ENCODE data around the gene DEPP1. TPM values are rescaled to one million over a fixed set of nuclear protein-coding genes. Genes with fewer than 3 reads are reported as not detected.

Gene DEPP1
- total and polyA plus RNA-seq, 2 of the 13 experiments (the other 11 are each of a cell fraction or from before 2014, with no cell fraction given) = 14.8 to 270 TPM

DNA sequence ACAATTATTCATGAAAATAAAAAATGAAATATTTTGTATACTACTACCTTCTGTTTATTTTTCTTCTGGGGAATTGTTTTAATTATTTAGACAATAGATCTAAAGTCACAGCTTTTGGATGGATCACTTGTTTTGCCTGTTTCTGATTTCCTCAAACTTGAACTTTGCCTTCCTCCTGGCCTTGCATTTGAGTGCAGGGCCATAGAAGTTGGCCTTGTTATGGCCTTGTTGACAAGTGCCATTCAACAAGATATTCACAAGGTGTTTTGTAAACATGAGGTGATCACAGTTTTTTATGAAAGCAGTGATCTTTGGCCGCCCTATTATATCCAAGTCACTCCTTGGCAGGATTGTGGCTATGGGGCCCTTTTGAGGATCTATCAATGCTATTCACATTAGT lies 26.7 kb upstream of the DEPP1 start:
- H2AFZ ChIP-seq (ENCODE audit: low read length) = no peak overlapping the region
- intact Hi-C loops (cut with micrococcal nuclease; ENCODE audit: unreplicated experiment) = loop anchor here (10.0 kb wide), 1 partner anchor 440 kb away; no protein-coding TSS in a partner anchor
- no peaks in the 10 kb centered on the region for H3K27me3 ChIP-seq (ENCODE audit: control insufficient read depth in 1 of 2, insufficient read depth in 2 of 2, low read length in 2 of 2)
- no peak overlapping the region for H3K4me3 ChIP-seq (replicated peaks in 1 of 3; ENCODE audit: insufficient read depth in 1 of 3, low read depth in 2 of 3, low read length in 3 of 3)
- BruUV-seq (replicated peaks) = no TSS peak
- no peak overlapping the region for H3K9ac ChIP-seq (ENCODE audit: insufficient read depth, low read depth, low read length)
- WGBS (ENCODE audit: low lambda C conversion rate) = 46% methylated on average over 1 of the region's 1 CpG
- ChIA-PET POLR2A (interaction anchor here (1.5 to 6.3 kb wide), 4 partner anchors 10 to 26 kb away, joined by 3 to 119 read pairs (median 26); partner anchors contain the start of gene DEPP1), CTCF (ENCODE audit: low intra/inter-chr PET ratio, low total read pairs) (no interaction called here)
- H3K4me2 ChIP-seq (ENCODE audit: low read depth, low read length) = peak overlapping the region; percentile 47
- FAIRE-seq (no peak), DNase-seq (ENCODE audit: low spot score) (peak; percentile 49), ATAC-seq (peak; percentile 27)
- in situ Hi-C loops (cut with HindIII; ENCODE audit: extremely low pct_ligation_motif_present, low pct_unique_long_range_greater_than_20kb) = loop anchor here (25.0 kb wide), 2 partner anchors 232 to 432 kb away; no protein-coding TSS in a partner anchor
- H3K4me1 ChIP-seq (ENCODE audit: insufficient read depth, low read length) = peaks cover 72% of the 10 kb centered on the region
- no peaks in the 10 kb centered on the region for H3K9me3 ChIP-seq (ENCODE audit: low read length)
- H4K20me1 ChIP-seq (ENCODE audit: insufficient read depth, low read length) = no peaks in the 10 kb centered on the region
- no peak overlapping the region for H3K27ac ChIP-seq (ENCODE audit: extremely low read length, insufficient read depth, low read length)
- H3K36me3 ChIP-seq (replicated peaks in 1 of 2; ENCODE audit: control insufficient read depth in 1 of 2, insufficient read depth in 2 of 2, low read length in 2 of 2) = no peaks in the 10 kb centered on the region
- no peaks in the 10 kb centered on the region for H3K79me2 ChIP-seq (ENCODE audit: insufficient read depth, low read length)
- TF ChIP-seq ZKSCAN8 (CRISPR knock-in tag; IDR thresholded peaks at IDR 0.05; ENCODE audit: borderline replicate concordance) = peak; percentile 56; the same call in 1 of the 2 replicates
- TF ChIP-seq ZFX (CRISPR knock-in tag; IDR thresholded peaks at IDR 0.05; ENCODE audit: low read depth) = peak; percentile 61
- peak; percentile 13 for TF ChIP-seq PHF5A (CRISPR knock-in tag; IDR thresholded peaks at IDR 0.05; ENCODE audit: low read depth, unreplicated experiment)
- TF ChIP-seq NR2F2 (IDR thresholded peaks at IDR 0.05; ENCODE audit: borderline replicate concordance, low read depth) = peak; percentile 66
- TF ChIP-seq MEIS2 (CRISPR knock-in tag; IDR thresholded peaks at IDR 0.05) = peak; percentile 81; the same call in 1 of the 2 replicates
- TF ChIP-seq, protein P1, sequence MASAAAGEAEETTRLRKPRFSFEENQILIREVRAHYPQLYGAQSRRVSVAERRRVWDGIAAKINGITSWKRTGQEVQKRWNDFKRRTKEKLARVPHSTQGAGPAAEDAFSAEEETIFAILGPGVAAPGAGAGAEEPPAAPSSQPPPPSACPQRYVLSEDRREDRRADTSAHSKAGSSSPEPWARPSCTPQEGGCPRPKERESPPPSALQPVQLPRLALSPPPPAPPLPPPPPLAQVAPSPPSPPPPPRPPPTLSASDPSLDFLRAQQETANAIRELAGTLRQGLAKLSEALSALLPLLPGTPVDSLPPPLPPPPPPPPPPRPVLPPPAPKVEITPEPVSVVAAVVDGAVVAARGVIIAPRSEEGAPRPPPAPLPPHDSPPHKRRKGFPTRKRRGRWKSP (CRISPR knock-in tag; IDR thresholded peaks at IDR 0.05) = no peak
- 0 out of 2 replicates have a peak, but pooled peaks have one; percentile 53 for TF ChIP-seq JUN (CRISPR knock-in tag; IDR thresholded peaks at IDR 0.05)
- TF ChIP-seq TCF7 (IDR thresholded peaks at IDR 0.05; ENCODE audit: low read depth) = peak; percentile 51; the same call in 1 of the 2 replicates
- peak; percentile 54; the same call in 1 of the 2 replicates for TF ChIP-seq ZNF441 (CRISPR knock-in tag; IDR thresholded peaks at IDR 0.05; ENCODE audit: borderline replicate concordance)
- TF ChIP-seq ELF3 (CRISPR knock-in tag; IDR thresholded peaks at IDR 0.05) = peak; percentile 67; the same call in 1 of the 2 replicates
- TF ChIP-seq NCOR1 (IDR thresholded peaks at IDR 0.05; ENCODE audit: borderline replicate concordance, low read length) = peak; percentile 44; the same call in 1 of the 2 replicates
- TF ChIP-seq ISL2 (CRISPR knock-in tag; IDR thresholded peaks at IDR 0.05) = peak; percentile 37; the same call in 1 of the 2 replicates
- peak; percentile 80 for TF ChIP-seq SKI (IDR thresholded peaks at IDR 0.05; ENCODE audit: partially characterized antibody)
- TF ChIP-seq, protein P2, sequence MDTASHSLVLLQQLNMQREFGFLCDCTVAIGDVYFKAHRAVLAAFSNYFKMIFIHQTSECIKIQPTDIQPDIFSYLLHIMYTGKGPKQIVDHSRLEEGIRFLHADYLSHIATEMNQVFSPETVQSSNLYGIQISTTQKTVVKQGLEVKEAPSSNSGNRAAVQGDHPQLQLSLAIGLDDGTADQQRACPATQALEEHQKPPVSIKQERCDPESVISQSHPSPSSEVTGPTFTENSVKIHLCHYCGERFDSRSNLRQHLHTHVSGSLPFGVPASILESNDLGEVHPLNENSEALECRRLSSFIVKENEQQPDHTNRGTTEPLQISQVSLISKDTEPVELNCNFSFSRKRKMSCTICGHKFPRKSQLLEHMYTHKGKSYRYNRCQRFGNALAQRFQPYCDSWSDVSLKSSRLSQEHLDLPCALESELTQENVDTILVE (CRISPR knock-in tag; IDR thresholded peaks at IDR 0.05) = peak; percentile 61; the same call in 1 of the 2 replicates
- TF ChIP-seq MIER3 (CRISPR knock-in tag; IDR thresholded peaks at IDR 0.05; ENCODE audit: borderline replicate concordance) = peak; percentile 46; the same call in 1 of the 2 replicates
- TF ChIP-seq, protein P3, sequence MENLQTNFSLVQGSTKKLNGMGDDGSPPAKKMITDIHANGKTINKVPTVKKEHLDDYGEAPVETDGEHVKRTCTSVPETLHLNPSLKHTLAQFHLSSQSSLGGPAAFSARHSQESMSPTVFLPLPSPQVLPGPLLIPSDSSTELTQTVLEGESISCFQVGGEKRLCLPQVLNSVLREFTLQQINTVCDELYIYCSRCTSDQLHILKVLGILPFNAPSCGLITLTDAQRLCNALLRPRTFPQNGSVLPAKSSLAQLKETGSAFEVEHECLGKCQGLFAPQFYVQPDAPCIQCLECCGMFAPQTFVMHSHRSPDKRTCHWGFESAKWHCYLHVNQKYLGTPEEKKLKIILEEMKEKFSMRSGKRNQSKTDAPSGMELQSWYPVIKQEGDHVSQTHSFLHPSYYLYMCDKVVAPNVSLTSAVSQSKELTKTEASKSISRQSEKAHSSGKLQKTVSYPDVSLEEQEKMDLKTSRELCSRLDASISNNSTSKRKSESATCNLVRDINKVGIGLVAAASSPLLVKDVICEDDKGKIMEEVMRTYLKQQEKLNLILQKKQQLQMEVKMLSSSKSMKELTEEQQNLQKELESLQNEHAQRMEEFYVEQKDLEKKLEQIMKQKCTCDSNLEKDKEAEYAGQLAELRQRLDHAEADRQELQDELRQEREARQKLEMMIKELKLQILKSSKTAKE (CRISPR knock-in tag; IDR thresholded peaks at IDR 0.05; ENCODE audit: borderline replicate concordance) = peak; percentile 51; the same call in 1 of the 2 replicates
- TF ChIP-seq, protein P4, sequence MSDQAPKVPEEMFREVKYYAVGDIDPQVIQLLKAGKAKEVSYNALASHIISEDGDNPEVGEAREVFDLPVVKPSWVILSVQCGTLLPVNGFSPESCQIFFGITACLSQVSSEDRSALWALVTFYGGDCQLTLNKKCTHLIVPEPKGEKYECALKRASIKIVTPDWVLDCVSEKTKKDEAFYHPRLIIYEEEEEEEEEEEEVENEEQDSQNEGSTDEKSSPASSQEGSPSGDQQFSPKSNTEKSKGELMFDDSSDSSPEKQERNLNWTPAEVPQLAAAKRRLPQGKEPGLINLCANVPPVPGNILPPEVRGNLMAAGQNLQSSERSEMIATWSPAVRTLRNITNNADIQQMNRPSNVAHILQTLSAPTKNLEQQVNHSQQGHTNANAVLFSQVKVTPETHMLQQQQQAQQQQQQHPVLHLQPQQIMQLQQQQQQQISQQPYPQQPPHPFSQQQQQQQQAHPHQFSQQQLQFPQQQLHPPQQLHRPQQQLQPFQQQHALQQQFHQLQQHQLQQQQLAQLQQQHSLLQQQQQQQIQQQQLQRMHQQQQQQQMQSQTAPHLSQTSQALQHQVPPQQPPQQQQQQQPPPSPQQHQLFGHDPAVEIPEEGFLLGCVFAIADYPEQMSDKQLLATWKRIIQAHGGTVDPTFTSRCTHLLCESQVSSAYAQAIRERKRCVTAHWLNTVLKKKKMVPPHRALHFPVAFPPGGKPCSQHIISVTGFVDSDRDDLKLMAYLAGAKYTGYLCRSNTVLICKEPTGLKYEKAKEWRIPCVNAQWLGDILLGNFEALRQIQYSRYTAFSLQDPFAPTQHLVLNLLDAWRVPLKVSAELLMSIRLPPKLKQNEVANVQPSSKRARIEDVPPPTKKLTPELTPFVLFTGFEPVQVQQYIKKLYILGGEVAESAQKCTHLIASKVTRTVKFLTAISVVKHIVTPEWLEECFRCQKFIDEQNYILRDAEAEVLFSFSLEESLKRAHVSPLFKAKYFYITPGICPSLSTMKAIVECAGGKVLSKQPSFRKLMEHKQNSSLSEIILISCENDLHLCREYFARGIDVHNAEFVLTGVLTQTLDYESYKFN (CRISPR knock-in tag; conservative IDR thresholded peaks at IDR 0.05) = peak; percentile 85
